GM08714 (cell line): ENCODE data around the gene QKI.
"Not testable (repeated sequence)": the region's sequence is repeated elsewhere in the genome, so short reads cannot be mapped to it uniquely, and the experiment has no call there.

Source experiments
- H3K4me3 ChIP-seq: fragments of 200-500 bp; sonication (Bioruptor generic); 2 replicates; pipeline ENCODE4 v1.5.1; 2014; ENCODE audit warnings: mild to moderate bottlenecking, low read length, inconsistent platforms
- ZNF274 ChIP-seq: IDR thresholded peaks from 2 replicates; pipeline ENCODE4 v1.6.1; 2012; ENCODE audit warnings: mild to moderate bottlenecking, low read depth, low read length

Gene QKI

DNA sequence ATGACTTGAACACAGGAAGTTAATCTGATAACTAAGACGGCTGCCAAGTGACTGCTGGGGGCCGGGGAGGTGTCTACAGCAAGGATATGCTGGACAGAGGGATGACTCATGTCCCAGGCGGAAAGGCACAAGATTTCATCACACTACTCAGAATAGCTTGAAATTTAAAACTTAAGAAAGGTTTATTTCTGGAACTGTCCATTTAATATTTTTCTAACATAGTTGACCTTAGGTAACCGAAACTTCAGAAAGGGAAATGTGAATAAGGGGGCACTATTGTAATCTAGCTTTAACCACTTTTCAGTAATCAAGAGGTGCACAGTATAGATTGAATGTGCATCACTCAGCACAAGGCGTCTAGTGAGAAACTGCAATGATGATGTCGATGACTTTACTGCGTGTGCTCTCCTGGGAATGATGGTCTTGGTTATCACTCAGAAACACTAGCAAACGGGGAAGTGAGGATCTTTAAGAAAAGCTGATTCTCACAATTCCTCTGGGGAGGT is 171.5 kb downstream of the QKI start:
- no peak overlapping the region for H3K4me3 ChIP-seq
- no peak for TF ChIP-seq ZNF274

- no peak overlapping the region for H3K4me3 ChIP-seq
- no peak for TF ChIP-seq ZNF274
These were observed 172.4 kb downstream of the QKI start for GRCh38 chr6:163586888-163587287.

DNA sequence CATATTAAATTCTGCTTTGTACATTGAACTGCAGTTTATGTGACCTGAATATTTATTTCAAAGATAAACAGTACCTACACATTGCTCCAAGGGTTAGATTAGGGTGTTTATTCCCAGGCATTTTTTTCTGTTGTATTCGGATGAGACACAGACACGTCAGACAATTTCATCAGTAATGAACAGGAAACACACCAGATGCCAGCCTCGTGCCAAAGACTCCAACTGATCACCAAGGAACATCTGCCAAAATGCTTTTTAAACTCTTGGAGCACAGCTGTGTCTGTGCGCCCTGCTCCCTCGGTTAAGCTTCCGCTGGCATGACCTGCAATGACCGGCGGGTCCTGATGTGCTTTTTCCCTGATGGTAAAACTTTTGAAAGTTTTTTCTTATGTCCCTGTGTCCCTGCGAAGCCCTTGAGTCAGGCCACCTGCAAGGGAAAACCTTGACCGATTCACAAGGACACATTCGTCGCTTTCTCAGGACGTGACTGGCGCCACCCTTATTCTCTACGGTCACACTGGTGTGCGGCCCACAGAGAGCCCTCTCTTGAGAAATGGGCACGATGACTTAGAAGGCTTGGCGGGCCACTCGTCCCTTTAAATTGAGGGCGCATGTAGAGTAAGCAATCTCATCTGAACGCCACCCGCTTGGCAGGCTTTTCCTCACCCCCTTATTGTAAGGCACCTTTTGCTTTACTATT is 173.9 kb downstream of the QKI start:
- H3K4me3 ChIP-seq: no peak overlapping the region
- TF ChIP-seq ZNF274: no peak

DNA sequence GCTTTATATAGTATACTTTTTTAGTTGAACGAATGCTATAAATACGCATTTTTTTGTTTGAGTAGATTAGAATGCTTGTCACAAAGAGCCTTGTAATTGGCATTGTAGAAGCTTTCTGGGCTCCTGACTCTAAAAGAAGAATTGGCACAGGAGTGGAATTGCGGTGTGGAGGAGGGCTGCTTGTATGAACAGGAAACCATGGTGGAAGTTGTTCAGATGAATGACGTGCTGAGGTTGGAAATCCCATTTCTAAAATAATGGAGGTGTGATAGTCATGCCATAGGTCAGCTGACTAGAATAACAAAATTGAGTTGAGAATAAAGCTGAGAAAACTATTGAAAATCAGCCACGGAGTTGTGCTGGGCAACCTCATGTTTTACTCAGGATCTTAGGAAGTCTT is 174.9 kb downstream of the QKI start:
- no peak overlapping the region for H3K4me3 ChIP-seq
- no peak for TF ChIP-seq ZNF274

GRCh38 chr6:163590132-163590531 is 175.6 kb downstream of the QKI start:
- not testable (repeated sequence) for H3K4me3 ChIP-seq

GRCh38 chr6:163592872-163593271 is 178.4 kb downstream of the QKI start:
- no peak overlapping the region for H3K4me3 ChIP-seq
- TF ChIP-seq ZNF274: no peak

DNA sequence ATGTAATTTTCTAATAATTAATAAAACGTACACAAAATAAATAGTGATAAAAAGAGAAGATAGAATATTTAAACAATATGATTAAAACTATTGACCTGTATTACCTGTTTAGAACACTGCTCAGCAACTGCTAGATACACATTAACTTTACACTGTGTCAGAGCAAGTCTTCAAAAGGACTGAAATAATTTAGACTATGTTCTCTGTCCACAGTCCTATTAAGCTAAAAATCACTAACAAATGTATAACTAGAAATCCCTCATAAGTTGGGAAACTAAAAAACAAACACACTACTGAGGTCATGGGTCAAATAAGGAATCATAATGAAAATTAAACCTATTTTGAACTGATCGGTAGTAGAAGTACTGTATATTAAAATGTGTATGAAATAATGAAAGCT is 181.7 kb downstream of the QKI start:
- no peak overlapping the region for H3K4me3 ChIP-seq
- TF ChIP-seq ZNF274: no peak

- no peak for TF ChIP-seq ZNF274
- no peak overlapping the region for H3K4me3 ChIP-seq
These were observed 184.6 kb downstream of the QKI start for GRCh38 chr6:163599136-163599535.

DNA sequence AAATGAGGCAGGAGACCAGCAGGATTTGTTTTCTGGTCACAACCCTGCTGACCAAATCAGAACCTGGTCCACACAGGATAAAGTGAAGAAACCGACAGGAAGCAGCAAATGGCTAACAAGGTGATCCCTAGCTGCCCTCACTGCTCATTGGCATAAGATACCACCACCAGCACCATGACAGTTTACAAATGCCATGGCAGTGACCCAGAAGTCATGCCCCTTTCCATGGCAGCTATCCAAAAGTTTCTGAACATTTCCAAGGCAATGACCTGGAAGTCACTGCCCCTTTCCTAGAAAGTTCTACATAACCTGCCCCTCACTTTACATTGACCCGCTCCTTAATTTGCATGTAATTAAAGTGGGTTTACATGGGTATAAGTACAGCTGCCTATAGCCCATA is 185.2 kb downstream of the QKI start:
- no peak for TF ChIP-seq ZNF274
- no peak overlapping the region for H3K4me3 ChIP-seq

GRCh38 chr6:163600331-163600730 is 185.8 kb downstream of the QKI start:
- no peak for TF ChIP-seq ZNF274
- no peak overlapping the region for H3K4me3 ChIP-seq

DNA sequence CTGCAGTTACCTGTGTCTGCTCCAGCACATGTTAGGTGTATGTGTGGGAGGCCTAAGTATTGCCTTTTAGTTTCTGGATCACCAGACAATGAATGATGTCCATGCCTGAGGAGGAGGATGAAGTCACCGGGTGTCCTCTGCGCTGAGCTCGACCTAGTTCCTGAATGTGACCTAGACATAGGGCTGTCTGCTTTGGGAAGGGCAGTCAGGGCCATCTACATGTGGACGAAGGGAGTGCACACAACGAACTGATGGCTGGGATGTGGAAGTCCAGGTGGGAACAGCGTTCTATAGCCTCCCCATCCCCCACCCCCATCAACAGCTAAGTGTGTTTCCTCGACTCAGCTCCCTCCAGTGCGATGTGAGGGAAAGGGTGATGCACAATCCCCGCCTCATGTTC is 186.3 kb downstream of the QKI start:
- TF ChIP-seq ZNF274: no peak
- H3K4me3 ChIP-seq: no peak overlapping the region

DNA sequence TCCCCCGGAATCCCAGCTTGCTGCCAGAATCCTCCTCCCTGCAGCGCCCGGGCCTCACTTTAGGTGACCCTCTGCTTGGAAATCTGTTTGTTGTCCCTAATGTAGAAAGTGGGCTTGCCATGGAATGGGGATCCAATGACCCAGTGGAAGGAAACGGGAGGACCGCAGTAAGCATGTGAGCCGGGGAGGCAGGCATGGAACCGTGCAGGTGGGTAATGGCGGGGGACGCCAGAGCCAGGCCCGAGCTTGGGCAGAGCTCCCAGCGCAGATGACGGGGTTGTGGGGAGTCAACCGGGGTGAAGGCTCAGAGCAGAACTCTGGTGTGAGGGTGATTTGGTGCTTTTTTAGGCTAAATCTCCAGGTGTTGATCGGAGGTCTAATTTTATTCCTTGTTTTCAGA is 188.3 kb downstream of the QKI start:
- no peak for TF ChIP-seq ZNF274
- H3K4me3 ChIP-seq: no peak overlapping the region

GRCh38 chr6:163603395-163603794 is 188.9 kb downstream of the QKI start:
- H3K4me3 ChIP-seq: no peak overlapping the region
- TF ChIP-seq ZNF274: no peak

GRCh38 chr6:163605385-163606097 is 191.0 kb downstream of the QKI start:
- TF ChIP-seq ZNF274: no peak
- H3K4me3 ChIP-seq: no peak overlapping the region

DNA sequence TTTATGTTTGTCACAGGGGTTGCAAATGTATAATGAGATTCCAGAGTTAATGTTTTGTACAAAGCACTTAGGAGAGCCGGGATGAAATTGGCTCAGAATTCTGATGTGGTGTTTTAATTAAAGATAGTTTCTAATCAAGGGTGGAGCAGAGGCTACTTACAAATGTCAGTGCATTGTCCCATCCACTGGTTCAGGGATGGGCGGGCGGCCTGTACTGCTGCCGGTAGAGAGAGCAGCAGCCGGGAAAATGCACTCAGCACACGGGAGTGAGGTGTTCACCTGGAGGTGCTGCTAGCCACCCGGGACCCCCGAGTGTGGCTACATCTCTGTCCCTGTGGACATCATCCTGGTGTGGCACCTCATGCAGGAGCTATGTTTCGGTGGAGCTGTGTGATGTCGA is 193.3 kb downstream of the QKI start:
- TF ChIP-seq ZNF274: no peak
- H3K4me3 ChIP-seq: no peak overlapping the region
